ENCODE measurements around the gene TCAIM.
"Not testable (repeated sequence)": the region's sequence is repeated elsewhere in the genome, so short reads cannot be mapped to it uniquely, and the experiment has no call there.

TCAIM gene

GRCh38 chr3:44337248-44337785 is 1.2 kb upstream of the TCAIM start:
- H3K4me3 Mint-ChIP-seq: peak overlapping the region; percentile 99
- H3K27me3 Mint-ChIP-seq: peaks cover 7% of the 10 kb centered on the region
- H3K4me1 Mint-ChIP-seq: peaks cover 26% of the 10 kb centered on the region
- no peaks in the 10 kb centered on the region for H3K36me3 Mint-ChIP-seq
- no peaks in the 10 kb centered on the region for H3K9me3 Mint-ChIP-seq
- H3K27ac Mint-ChIP-seq: peak overlapping the region; percentile 98

- Mint-ChIP-seq H3K4me3 (peak overlapping the region; percentile 99), H3K27me3 (no peaks in the 10 kb centered on the region), H3K36me3 (no peaks in the 10 kb centered on the region), H3K27ac (peak overlapping the region; percentile 97), H3K4me1 (peaks cover 26% of the 10 kb centered on the region), H3K9me3 (no peaks in the 10 kb centered on the region)
Observed at GRCh38 chr3:44338828-44339127, 212 bp downstream of the TCAIM start.

GRCh38 chr3:44339181-44340057 is 853 bp downstream of the TCAIM start:
- H3K4me3 Mint-ChIP-seq: peak overlapping the region; percentile 99
- peaks cover 26% of the 10 kb centered on the region for H3K4me1 Mint-ChIP-seq
- peak overlapping the region; percentile 97 for H3K27ac Mint-ChIP-seq

GRCh38 chr3:44340058-44340395 is 1.5 kb downstream of the TCAIM start:
- H3K9me3 Mint-ChIP-seq: no peaks in the 10 kb centered on the region
- H3K36me3 Mint-ChIP-seq: no peaks in the 10 kb centered on the region
- H3K4me3 Mint-ChIP-seq: peak overlapping the region; percentile 99
- no peaks in the 10 kb centered on the region for H3K27me3 Mint-ChIP-seq
- H3K4me1 Mint-ChIP-seq: peaks cover 26% of the 10 kb centered on the region
- H3K27ac Mint-ChIP-seq: no peak overlapping the region

More at GRCh38 chr3:44339181-44340057, 853 bp downstream of the TCAIM start:
- Mint-ChIP-seq H3K9me3 (no peaks in the 10 kb centered on the region), H3K27me3 (no peaks in the 10 kb centered on the region), H3K36me3 (no peaks in the 10 kb centered on the region)

- no peaks in the 10 kb centered on the region for H3K36me3 Mint-ChIP-seq
- H3K4me1 Mint-ChIP-seq: peaks cover 25% of the 10 kb centered on the region
- H3K27ac Mint-ChIP-seq: no peak overlapping the region
- no peaks in the 10 kb centered on the region for H3K27me3 Mint-ChIP-seq
- no peak overlapping the region for H3K4me3 Mint-ChIP-seq
- H3K9me3 Mint-ChIP-seq: no peaks in the 10 kb centered on the region
Observed at GRCh38 chr3:44342176-44342790, 3.7 kb downstream of the TCAIM start.

GRCh38 chr3:44343421-44343820 is 4.9 kb downstream of the TCAIM start:
- H3K9me3 Mint-ChIP-seq: no peaks in the 10 kb centered on the region
- H3K27me3 Mint-ChIP-seq: no peaks in the 10 kb centered on the region
- no peak overlapping the region for H3K27ac Mint-ChIP-seq
- H3K4me3 Mint-ChIP-seq: no peak overlapping the region
- H3K36me3 Mint-ChIP-seq: no peaks in the 10 kb centered on the region
- peaks cover 19% of the 10 kb centered on the region for H3K4me1 Mint-ChIP-seq

- H3K4me3 Mint-ChIP-seq, H3K36me3 Mint-ChIP-seq, H3K9me3 Mint-ChIP-seq, H3K27me3 Mint-ChIP-seq, H3K27ac Mint-ChIP-seq: not testable (repeated sequence)
- H3K4me1 Mint-ChIP-seq: peaks cover 12% of the 10 kb centered on the region
Observed at GRCh38 chr3:44346590-44346989, 8.0 kb downstream of the TCAIM start.

- Mint-ChIP-seq H3K4me3 (no peak overlapping the region), H3K27me3 (no peaks in the 10 kb centered on the region), H3K27ac (no peak overlapping the region), H3K36me3 (peaks cover 3% of the 10 kb centered on the region), H3K9me3 (no peaks in the 10 kb centered on the region), H3K4me1 (peaks cover 19% of the 10 kb centered on the region)
Observed at GRCh38 chr3:44348993-44349392, 10.4 kb downstream of the TCAIM start.

GRCh38 chr3:44353355-44353924 is 14.9 kb downstream of the TCAIM start:
- Mint-ChIP-seq H3K36me3 (peaks cover 15% of the 10 kb centered on the region), H3K27ac (peak overlapping the region; percentile 17), H3K4me3 (no peak overlapping the region), H3K4me1 (peaks cover 22% of the 10 kb centered on the region), H3K27me3 (no peaks in the 10 kb centered on the region), H3K9me3 (no peaks in the 10 kb centered on the region)

GRCh38 chr3:44355362-44356033 is 16.9 kb downstream of the TCAIM start:
- H3K36me3 Mint-ChIP-seq: peaks cover 19% of the 10 kb centered on the region
- H3K27ac Mint-ChIP-seq: no peak overlapping the region

GRCh38 chr3:44359146-44359751 is 20.7 kb downstream of the TCAIM start:
- Mint-ChIP-seq H3K36me3 (peaks cover 17% of the 10 kb centered on the region), H3K27me3 (no peaks in the 10 kb centered on the region), H3K4me3 (no peak overlapping the region), H3K9me3 (no peaks in the 10 kb centered on the region), H3K4me1 (peaks cover under 1% of the 10 kb centered on the region), H3K27ac (no peak overlapping the region)

More at GRCh38 chr3:44355362-44356033, 16.9 kb downstream of the TCAIM start:
- Mint-ChIP-seq H3K27me3 (no peaks in the 10 kb centered on the region), H3K4me3 (no peak overlapping the region), H3K9me3 (no peaks in the 10 kb centered on the region), H3K4me1 (peaks cover 11% of the 10 kb centered on the region)

GRCh38 chr3:44363591-44363990 is 25.0 kb downstream of the TCAIM start:
- Mint-ChIP-seq H3K36me3 (peaks cover 14% of the 10 kb centered on the region), H3K4me1 (no peaks in the 10 kb centered on the region), H3K27ac (no peak overlapping the region), H3K27me3 (no peaks in the 10 kb centered on the region), H3K9me3 (no peaks in the 10 kb centered on the region), H3K4me3 (no peak overlapping the region)

- no peak overlapping the region for H3K4me3 Mint-ChIP-seq
- H3K36me3 Mint-ChIP-seq: peaks cover 17% of the 10 kb centered on the region
- H3K27me3 Mint-ChIP-seq: no peaks in the 10 kb centered on the region
- no peaks in the 10 kb centered on the region for H3K4me1 Mint-ChIP-seq
- H3K9me3 Mint-ChIP-seq: no peaks in the 10 kb centered on the region
- no peak overlapping the region for H3K27ac Mint-ChIP-seq
Observed at GRCh38 chr3:44365952-44366351, 27.4 kb downstream of the TCAIM start.

- Mint-ChIP-seq H3K36me3 (peaks cover 19% of the 10 kb centered on the region), H3K4me3 (no peak overlapping the region), H3K27ac (no peak overlapping the region), H3K4me1 (no peaks in the 10 kb centered on the region), H3K9me3 (peaks cover 17% of the 10 kb centered on the region), H3K27me3 (no peaks in the 10 kb centered on the region)
Observed at GRCh38 chr3:44375450-44375849, 36.9 kb downstream of the TCAIM start.

GRCh38 chr3:44387404-44387803 is 48.8 kb downstream of the TCAIM start:
- Mint-ChIP-seq H3K4me1 (no peaks in the 10 kb centered on the region), H3K4me3 (no peak overlapping the region), H3K9me3 (peaks cover 7% of the 10 kb centered on the region), H3K36me3 (peaks cover 6% of the 10 kb centered on the region), H3K27ac (no peak overlapping the region), H3K27me3 (no peaks in the 10 kb centered on the region)

Measured in activated naive CD4-positive, alpha-beta T cell treated with anti-CD3 and anti-CD28 coated beads, Interleukin-2, amount 50 U/mL, for 24 hours (primary cell).